NT2/D1 (cell line): ENCODE measurements around the gene LURAP1L.

Experiments
- DNase-seq: peaks from one replicate; pipeline ENCODE4 v3.0.0-alpha.2; 2011; ENCODE audit warnings: low read depth, low spot score
- H3K27me3 ChIP-seq: 2 replicates; pipeline ENCODE4 v1.6.0; 2011; ENCODE audit warnings: mild to moderate bottlenecking; ENCODE audit not compliant: insufficient read length, insufficient read depth
- H3K36me3 ChIP-seq: 2 replicates; pipeline ENCODE4 v1.6.1; 2011; ENCODE audit warnings: mild to moderate bottlenecking, low read length, mixed read lengths; ENCODE audit not compliant: insufficient read depth, insufficient read length
- H3K4me1 ChIP-seq: 2 replicates; pipeline ENCODE4 v1.5.1; 2011; ENCODE audit not compliant: insufficient read depth, insufficient read length
- H3K4me3 ChIP-seq: 2 replicates; pipeline ENCODE4 v1.5.1; 2011; ENCODE audit warnings: low read depth; ENCODE audit not compliant: insufficient read length
- H3K9ac ChIP-seq: 2 replicates; pipeline ENCODE4 v1.6.0; 2011; ENCODE audit warnings: low read depth; ENCODE audit not compliant: insufficient read length
- H3K9me3 ChIP-seq: 2 replicates; pipeline ENCODE4 v1.5.1; 2011; ENCODE audit warnings: mild to moderate bottlenecking, low read length; ENCODE audit not compliant: insufficient read depth
- SUZ12 ChIP-seq: IDR thresholded peaks from 2 replicates; pipeline ENCODE4 v1.6.1; 2011; ENCODE audit not compliant: insufficient read length, insufficient read depth; ENCODE audit errors: extremely low read depth
- YY1 ChIP-seq: IDR thresholded peaks from 2 replicates; pipeline ENCODE4 v1.6.1; 2011; ENCODE audit not compliant: insufficient read length, insufficient read depth
- ZNF274 ChIP-seq: IDR thresholded peaks from 2 replicates; pipeline ENCODE4 v1.6.1; 2011; ENCODE audit warnings: mild to moderate bottlenecking, low read depth, low read length

LURAP1L gene

GRCh38 chr9:12801187-12801586 lies 26.4 kb downstream of the LURAP1L start:
- TF ChIP-seq SUZ12 (no peak), YY1 (no peak), ZNF274 (no peak)
- no peaks in the 10 kb centered on the region for H3K9me3 ChIP-seq
- no peak overlapping the region for H3K9ac ChIP-seq
- no peak for DNase-seq
- H3K36me3 ChIP-seq: no peaks in the 10 kb centered on the region
- no peaks in the 10 kb centered on the region for H3K4me1 ChIP-seq
- H3K4me3 ChIP-seq: no peak overlapping the region
- no peaks in the 10 kb centered on the region for H3K27me3 ChIP-seq

DNA sequence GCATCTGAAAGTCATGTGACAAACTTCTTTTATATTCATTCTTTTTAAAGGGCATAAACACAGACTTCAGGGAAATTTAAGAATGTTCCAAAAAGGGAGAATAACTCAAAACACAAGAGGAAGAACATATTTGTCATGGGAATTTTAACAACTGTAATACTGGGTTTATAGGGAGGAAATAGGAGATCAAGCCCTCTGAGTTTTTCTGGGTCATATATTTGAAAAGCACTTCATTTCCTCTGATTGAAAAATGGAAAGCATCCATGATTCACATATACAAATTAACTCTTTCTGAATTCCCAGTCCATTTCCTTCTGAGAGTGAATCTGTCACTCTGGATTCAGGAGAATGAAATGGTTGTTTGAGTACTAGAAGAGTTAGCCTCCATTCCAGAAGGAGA lies 26.8 kb downstream of the LURAP1L start:
- DNase-seq: no peak
- no peak overlapping the region for H3K4me3 ChIP-seq

DNA sequence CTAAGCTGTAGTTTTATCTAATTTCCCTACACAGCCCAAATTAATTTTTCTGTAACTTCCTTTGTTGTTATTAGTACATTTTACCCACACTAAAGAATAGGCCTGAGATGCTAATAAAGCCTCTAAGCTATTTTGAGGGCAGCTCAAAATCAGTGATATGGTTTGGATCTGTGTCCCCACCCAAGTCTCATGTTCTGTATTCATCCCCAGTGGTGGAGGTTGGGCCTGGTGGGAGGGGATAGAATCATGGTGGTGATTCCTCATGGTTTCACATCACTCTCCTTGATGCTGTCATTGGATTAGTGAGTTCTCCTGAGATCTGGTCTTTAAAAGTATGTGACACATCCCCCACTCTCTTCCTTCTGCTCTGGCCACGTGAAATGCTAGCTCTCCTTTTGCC lies 27.3 kb downstream of the LURAP1L start:
- no peak for TF ChIP-seq ZNF274
- no peak for TF ChIP-seq YY1
- no peak for TF ChIP-seq SUZ12
- Histone ChIP-seq H3K4me1 (no peaks in the 10 kb centered on the region), H3K9me3 (no peaks in the 10 kb centered on the region), H3K4me3 (no peak overlapping the region), H3K27me3 (no peaks in the 10 kb centered on the region), H3K9ac (no peak overlapping the region), H3K36me3 (no peaks in the 10 kb centered on the region)
- DNase-seq: no peak

More for the DNA sequence above, 26.8 kb downstream of the LURAP1L start:
- no peaks in the 10 kb centered on the region for H3K9me3 ChIP-seq
- H3K36me3 ChIP-seq: no peaks in the 10 kb centered on the region
- no peak overlapping the region for H3K9ac ChIP-seq
- H3K27me3 ChIP-seq: no peaks in the 10 kb centered on the region
- no peaks in the 10 kb centered on the region for H3K4me1 ChIP-seq
- TF ChIP-seq YY1 (no peak), ZNF274 (no peak), SUZ12 (no peak)

- no peak for DNase-seq
- TF ChIP-seq ZNF274 (no peak), YY1 (no peak), SUZ12 (no peak)
- H3K27me3 ChIP-seq: no peaks in the 10 kb centered on the region
- no peaks in the 10 kb centered on the region for H3K9me3 ChIP-seq
- H3K4me3 ChIP-seq: no peak overlapping the region
- no peak overlapping the region for H3K9ac ChIP-seq
- no peaks in the 10 kb centered on the region for H3K4me1 ChIP-seq
- no peaks in the 10 kb centered on the region for H3K36me3 ChIP-seq
Observed at GRCh38 chr9:12808569-12808968, 33.7 kb downstream of the LURAP1L start.

DNA sequence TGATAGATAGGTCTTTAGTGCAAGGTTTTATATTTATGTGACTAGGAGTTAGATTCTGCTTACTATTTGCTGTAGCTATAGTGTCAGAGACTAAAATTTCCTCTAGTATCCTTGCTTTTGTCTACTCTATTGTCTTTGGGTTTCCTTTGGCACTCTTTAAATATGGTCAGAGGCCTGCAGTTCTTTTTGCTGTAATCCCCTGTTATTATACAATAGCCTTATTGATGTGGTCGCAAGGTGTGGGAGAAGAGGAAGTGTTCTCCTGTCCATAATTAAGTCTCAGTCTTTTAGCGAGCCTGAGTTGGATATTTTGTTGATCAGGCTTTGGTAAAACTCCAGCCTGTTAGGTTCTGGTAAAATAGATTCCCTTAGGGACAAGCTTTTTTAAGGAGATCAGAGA lies 34.9 kb downstream of the LURAP1L start:
- TF ChIP-seq ZNF274 (no peak), YY1 (no peak), SUZ12 (no peak)
- no peaks in the 10 kb centered on the region for H3K36me3 ChIP-seq
- H3K27me3 ChIP-seq: no peaks in the 10 kb centered on the region
- H3K9ac ChIP-seq: no peak overlapping the region
- H3K9me3 ChIP-seq: no peaks in the 10 kb centered on the region
- DNase-seq: no peak
- H3K4me1 ChIP-seq: no peaks in the 10 kb centered on the region
- no peak overlapping the region for H3K4me3 ChIP-seq

DNA sequence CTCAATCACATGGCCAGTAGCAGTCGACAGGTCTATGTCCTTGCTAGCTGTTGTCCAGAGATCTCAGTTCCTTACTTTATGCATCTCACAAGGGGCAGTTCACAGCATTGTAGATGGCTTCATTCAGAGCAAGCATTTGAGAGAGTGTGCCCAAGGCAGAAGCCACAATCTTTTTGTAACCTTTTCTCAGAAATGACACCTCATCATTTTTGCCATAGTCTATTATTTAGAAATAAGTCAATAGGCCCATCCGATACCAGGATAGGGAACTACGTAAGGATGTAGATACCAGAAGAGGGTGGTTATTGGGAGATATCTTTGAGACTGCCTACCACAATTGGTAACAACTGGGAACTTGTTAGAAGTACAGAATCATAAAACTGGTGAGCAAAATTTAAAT lies 37.1 kb downstream of the LURAP1L start:
- H3K9me3 ChIP-seq: no peaks in the 10 kb centered on the region
- H3K27me3 ChIP-seq: no peaks in the 10 kb centered on the region
- no peaks in the 10 kb centered on the region for H3K36me3 ChIP-seq
- H3K4me3 ChIP-seq: no peak overlapping the region
- no peak overlapping the region for H3K9ac ChIP-seq
- TF ChIP-seq YY1 (no peak), SUZ12 (no peak), ZNF274 (no peak)
- H3K4me1 ChIP-seq: no peaks in the 10 kb centered on the region
- no peak for DNase-seq

GRCh38 chr9:12812710-12813109 lies 37.9 kb downstream of the LURAP1L start:
- H3K36me3 ChIP-seq: no peaks in the 10 kb centered on the region
- no peak overlapping the region for H3K9ac ChIP-seq
- no peaks in the 10 kb centered on the region for H3K4me1 ChIP-seq
- no peak overlapping the region for H3K4me3 ChIP-seq
- H3K27me3 ChIP-seq: no peaks in the 10 kb centered on the region
- TF ChIP-seq YY1: no peak
- no peak for TF ChIP-seq ZNF274
- TF ChIP-seq SUZ12: no peak
- H3K9me3 ChIP-seq: no peaks in the 10 kb centered on the region
- DNase-seq: no peak
